ENCODE results near the gene TPX2.
"Not testable (repeated sequence)": the region's sequence is repeated elsewhere in the genome, so short reads cannot be mapped to it uniquely, and the experiment has no call there.

Gene TPX2

GRCh38 chr20:31801508-31801907, 62.4 kb downstream of the TPX2 start:
- Histone ChIP-seq H3K9ac (ENCODE audit: low read length) (no peak overlapping the region), H3K9me3 (ENCODE audit: control insufficient read depth, low read length) (no peaks in the 10 kb centered on the region), H3K36me3 (ENCODE audit: control insufficient read depth, insufficient read depth, low read length) (no peaks in the 10 kb centered on the region), H3K4me1 (ENCODE audit: control insufficient read depth, insufficient read depth, low read length) (no peaks in the 10 kb centered on the region), H3K27me3 (ENCODE audit: control insufficient read depth, insufficient read depth, low read length) (no peaks in the 10 kb centered on the region), H3K4me3 (ENCODE audit: low read length) (no peak overlapping the region)

DNA sequence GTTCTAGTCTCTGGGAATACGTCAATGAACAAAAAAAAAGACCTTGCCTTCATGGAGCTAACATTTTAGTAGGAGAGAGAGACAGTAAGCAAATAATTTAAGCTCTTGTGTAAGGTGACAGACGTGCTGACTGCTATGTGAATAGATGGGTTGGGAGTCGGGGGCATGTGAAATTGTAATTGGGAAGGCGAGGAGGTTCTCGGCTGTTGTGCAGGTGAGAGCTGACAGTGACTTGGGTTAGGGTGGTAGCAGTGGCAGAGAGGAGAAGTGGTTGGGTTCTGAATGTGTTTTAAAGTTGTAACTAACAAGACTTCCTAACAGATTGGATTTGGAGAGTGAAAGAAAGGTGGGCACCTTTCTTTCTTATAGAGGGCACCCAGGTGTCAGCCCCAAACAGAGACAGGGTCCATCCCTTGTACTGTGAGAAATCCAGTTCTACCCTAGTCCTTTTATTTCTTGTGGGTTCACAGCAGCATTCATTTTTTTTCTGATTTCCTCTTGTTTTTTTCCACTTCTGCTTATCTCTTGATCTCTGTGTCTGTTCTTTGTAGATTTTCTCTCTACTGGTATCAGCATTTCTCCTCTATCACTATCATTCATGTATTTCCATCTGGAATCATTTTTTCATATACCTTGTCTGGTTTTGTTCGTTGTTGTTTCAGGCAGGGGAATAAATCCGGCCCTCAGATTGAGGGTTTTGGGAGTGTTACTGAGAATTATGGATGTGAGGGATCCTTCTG, 64.6 kb downstream of the TPX2 start:
- Histone ChIP-seq H3K9me3 (ENCODE audit: control insufficient read depth, low read length) (no peaks in the 10 kb centered on the region), H3K4me1 (ENCODE audit: control insufficient read depth, insufficient read depth, low read length) (no peaks in the 10 kb centered on the region), H3K27me3 (ENCODE audit: control insufficient read depth, insufficient read depth, low read length) (no peaks in the 10 kb centered on the region), H3K36me3 (ENCODE audit: control insufficient read depth, insufficient read depth, low read length) (no peaks in the 10 kb centered on the region), H3K9ac (ENCODE audit: low read length) (no peak overlapping the region), H3K4me3 (ENCODE audit: low read length) (no peak overlapping the region)

GRCh38 chr20:31806564-31807355, 67.7 kb downstream of the TPX2 start:
- no peaks in the 10 kb centered on the region for H3K4me1 ChIP-seq (ENCODE audit: control insufficient read depth, insufficient read depth, low read length)
- H3K36me3 ChIP-seq (ENCODE audit: control insufficient read depth, insufficient read depth, low read length) = no peaks in the 10 kb centered on the region
- H3K27me3 ChIP-seq (ENCODE audit: control insufficient read depth, insufficient read depth, low read length) = no peaks in the 10 kb centered on the region
- H3K9me3 ChIP-seq (ENCODE audit: control insufficient read depth, low read length) = no peaks in the 10 kb centered on the region
- no peak overlapping the region for H3K9ac ChIP-seq (ENCODE audit: low read length)
- no peak overlapping the region for H3K4me3 ChIP-seq (ENCODE audit: low read length)

GRCh38 chr20:31808481-31808880, 69.4 kb downstream of the TPX2 start:
- H3K36me3 ChIP-seq (ENCODE audit: control insufficient read depth, insufficient read depth, low read length) = no peaks in the 10 kb centered on the region
- H3K9me3 ChIP-seq (ENCODE audit: control insufficient read depth, low read length) = no peaks in the 10 kb centered on the region
- H3K9ac ChIP-seq (ENCODE audit: low read length) = no peak overlapping the region
- H3K27me3 ChIP-seq (ENCODE audit: control insufficient read depth, insufficient read depth, low read length) = no peaks in the 10 kb centered on the region
- H3K4me3 ChIP-seq (ENCODE audit: low read length) = no peak overlapping the region
- no peaks in the 10 kb centered on the region for H3K4me1 ChIP-seq (ENCODE audit: control insufficient read depth, insufficient read depth, low read length)

DNA sequence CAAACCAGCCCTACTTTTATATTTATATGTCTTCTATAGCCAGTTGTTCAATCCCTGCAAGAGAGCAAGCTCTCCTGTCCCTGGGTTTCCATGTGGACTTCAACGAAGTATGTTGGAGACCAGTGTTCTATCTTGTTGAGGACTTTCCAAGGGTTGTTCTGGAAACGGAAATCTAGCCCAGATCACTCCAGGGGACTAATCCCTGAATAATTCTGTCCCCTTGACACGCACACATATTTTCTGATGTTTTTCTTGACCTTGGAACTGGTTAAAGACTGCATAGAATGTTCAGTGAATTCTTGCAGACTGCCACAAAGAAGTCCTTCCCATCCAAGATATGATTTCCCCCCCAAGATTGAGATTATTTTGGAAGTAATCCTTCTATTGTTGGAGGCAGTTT, 70.6 kb downstream of the TPX2 start:
- Histone ChIP-seq H3K36me3 (ENCODE audit: control insufficient read depth, insufficient read depth, low read length) (no peaks in the 10 kb centered on the region), H3K4me3 (ENCODE audit: low read length) (no peak overlapping the region), H3K9ac (ENCODE audit: low read length) (no peak overlapping the region), H3K27me3 (ENCODE audit: control insufficient read depth, insufficient read depth, low read length) (no peaks in the 10 kb centered on the region), H3K4me1 (ENCODE audit: control insufficient read depth, insufficient read depth, low read length) (no peaks in the 10 kb centered on the region), H3K9me3 (ENCODE audit: control insufficient read depth, low read length) (no peaks in the 10 kb centered on the region)

- no peak overlapping the region for H3K4me3 ChIP-seq (ENCODE audit: low read length)
- H3K4me1 ChIP-seq (ENCODE audit: control insufficient read depth, insufficient read depth, low read length) = no peaks in the 10 kb centered on the region
- no peaks in the 10 kb centered on the region for H3K36me3 ChIP-seq (ENCODE audit: control insufficient read depth, insufficient read depth, low read length)
- no peaks in the 10 kb centered on the region for H3K9me3 ChIP-seq (ENCODE audit: control insufficient read depth, low read length)
- no peaks in the 10 kb centered on the region for H3K27me3 ChIP-seq (ENCODE audit: control insufficient read depth, insufficient read depth, low read length)
- H3K9ac ChIP-seq (ENCODE audit: low read length) = no peak overlapping the region
These were observed 72.1 kb downstream of the TPX2 start for GRCh38 chr20:31811198-31811597.

DNA sequence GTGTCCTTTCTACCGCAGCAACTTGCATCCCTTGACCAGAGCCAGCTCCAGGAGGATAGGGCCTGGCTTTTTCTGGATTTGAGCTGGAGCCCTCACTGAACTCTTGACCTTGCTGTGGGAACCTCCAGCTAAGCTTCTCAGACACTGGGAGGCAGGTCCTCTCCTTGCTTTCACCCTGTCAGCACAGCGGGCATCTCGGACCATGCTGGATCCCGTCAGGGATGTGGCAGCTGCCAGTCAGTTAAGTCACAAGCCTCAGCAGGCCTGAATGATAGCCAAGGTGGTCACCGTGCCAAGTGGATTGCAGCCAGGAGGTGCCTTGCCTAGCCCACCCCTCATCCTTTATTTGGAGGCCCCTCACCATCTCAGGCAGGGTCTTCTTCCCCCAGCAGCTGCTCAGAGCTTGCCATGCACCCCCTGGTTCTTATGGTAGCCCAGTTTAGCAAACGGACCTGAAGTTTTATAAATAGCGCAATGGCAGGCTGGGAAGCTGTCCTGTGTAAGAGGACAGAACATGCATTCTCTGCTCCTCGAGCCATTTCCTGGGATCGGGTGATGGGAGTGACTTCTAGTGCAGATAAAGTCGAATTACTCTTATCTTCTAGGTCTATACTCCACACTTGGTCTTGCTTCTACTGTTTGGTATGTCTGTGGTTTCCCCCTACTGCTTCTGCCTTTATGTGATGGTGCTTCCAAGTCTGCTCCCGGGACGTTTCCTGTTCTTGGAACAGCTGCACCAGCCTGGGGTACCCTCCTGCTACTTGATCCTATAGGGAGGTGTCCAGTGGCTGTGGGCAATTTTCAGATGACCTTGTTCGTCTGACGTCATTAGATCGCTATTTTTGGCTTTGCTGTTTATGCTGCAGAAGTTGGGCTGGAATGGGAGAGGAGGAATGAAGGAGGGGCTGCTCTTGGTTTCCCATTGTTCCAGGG, 73.0 kb downstream of the TPX2 start:
- no peaks in the 10 kb centered on the region for H3K27me3 ChIP-seq (ENCODE audit: control insufficient read depth, insufficient read depth, low read length)
- no peaks in the 10 kb centered on the region for H3K36me3 ChIP-seq (ENCODE audit: control insufficient read depth, insufficient read depth, low read length)
- no peak overlapping the region for H3K9ac ChIP-seq (ENCODE audit: low read length)
- no peak overlapping the region for H3K4me3 ChIP-seq (ENCODE audit: low read length)
- no peaks in the 10 kb centered on the region for H3K4me1 ChIP-seq (ENCODE audit: control insufficient read depth, insufficient read depth, low read length)
- no peaks in the 10 kb centered on the region for H3K9me3 ChIP-seq (ENCODE audit: control insufficient read depth, low read length)

DNA sequence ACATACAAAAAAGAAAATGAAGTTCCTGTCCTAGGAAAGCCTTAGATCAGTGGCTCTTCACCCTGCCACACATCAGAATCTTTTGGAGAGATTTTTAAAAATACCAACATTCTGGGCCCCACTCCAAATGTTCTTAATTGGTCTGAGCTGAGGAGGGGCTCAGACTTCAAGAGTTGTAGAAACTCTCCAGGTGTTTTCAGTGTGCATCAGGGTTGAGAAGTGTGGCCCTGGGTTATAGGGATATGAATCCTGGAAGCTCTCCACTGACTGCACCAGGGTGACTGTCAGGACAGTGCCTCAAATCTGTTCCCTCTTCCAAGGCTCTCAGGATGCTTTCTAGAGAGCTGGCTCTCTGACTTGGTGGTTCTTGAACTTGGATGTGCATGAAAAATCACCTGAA, 74.5 kb downstream of the TPX2 start:
- Histone ChIP-seq H3K4me1 (ENCODE audit: control insufficient read depth, insufficient read depth, low read length) (no peaks in the 10 kb centered on the region), H3K9ac (ENCODE audit: low read length) (no peak overlapping the region), H3K36me3 (ENCODE audit: control insufficient read depth, insufficient read depth, low read length) (no peaks in the 10 kb centered on the region), H3K4me3 (ENCODE audit: low read length) (no peak overlapping the region), H3K9me3 (ENCODE audit: control insufficient read depth, low read length) (no peaks in the 10 kb centered on the region), H3K27me3 (ENCODE audit: control insufficient read depth, insufficient read depth, low read length) (no peaks in the 10 kb centered on the region)

DNA sequence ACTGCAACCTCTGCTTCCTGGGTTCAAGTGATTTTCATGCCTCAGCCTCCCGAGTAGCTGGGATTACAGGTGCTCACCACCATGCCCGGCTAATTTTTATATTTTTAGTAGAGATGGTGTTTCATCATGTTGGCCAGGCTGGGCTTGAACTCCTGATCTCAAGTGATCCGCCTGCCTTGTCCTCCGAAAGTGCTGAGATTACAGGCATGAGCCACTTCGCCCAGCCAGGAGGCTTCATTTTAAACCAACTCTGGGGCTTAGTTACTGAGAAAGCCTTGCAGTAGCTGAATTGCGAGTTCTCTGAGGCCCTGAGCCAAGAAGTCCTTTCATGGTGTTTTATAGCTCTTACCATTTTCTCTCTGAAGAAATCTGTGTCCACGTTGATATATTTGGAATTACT, 75.1 kb downstream of the TPX2 start:
- not testable (repeated sequence) for H3K27me3 ChIP-seq (ENCODE audit: control insufficient read depth, insufficient read depth, low read length); H3K4me3 ChIP-seq (ENCODE audit: low read length); H3K36me3 ChIP-seq (ENCODE audit: control insufficient read depth, insufficient read depth, low read length); H3K9ac ChIP-seq (ENCODE audit: low read length); H3K9me3 ChIP-seq (ENCODE audit: control insufficient read depth, low read length); H3K4me1 ChIP-seq (ENCODE audit: control insufficient read depth, insufficient read depth, low read length)

- H3K4me3 ChIP-seq (ENCODE audit: low read length) = no peak overlapping the region
- H3K27me3 ChIP-seq (ENCODE audit: control insufficient read depth, insufficient read depth, low read length) = no peaks in the 10 kb centered on the region
- H3K36me3 ChIP-seq (ENCODE audit: control insufficient read depth, insufficient read depth, low read length) = no peaks in the 10 kb centered on the region
- no peaks in the 10 kb centered on the region for H3K4me1 ChIP-seq (ENCODE audit: control insufficient read depth, insufficient read depth, low read length)
- H3K9me3 ChIP-seq (ENCODE audit: control insufficient read depth, low read length) = no peaks in the 10 kb centered on the region
- no peak overlapping the region for H3K9ac ChIP-seq (ENCODE audit: low read length)
These were observed 76.5 kb downstream of the TPX2 start for GRCh38 chr20:31815408-31816188.

GRCh38 chr20:31816221-31816620, 77.1 kb downstream of the TPX2 start:
- no peaks in the 10 kb centered on the region for H3K27me3 ChIP-seq (ENCODE audit: control insufficient read depth, insufficient read depth, low read length)
- no peak overlapping the region for H3K4me3 ChIP-seq (ENCODE audit: low read length)
- H3K4me1 ChIP-seq (ENCODE audit: control insufficient read depth, insufficient read depth, low read length) = no peaks in the 10 kb centered on the region
- no peak overlapping the region for H3K9ac ChIP-seq (ENCODE audit: low read length)
- H3K9me3 ChIP-seq (ENCODE audit: control insufficient read depth, low read length) = no peaks in the 10 kb centered on the region
- H3K36me3 ChIP-seq (ENCODE audit: control insufficient read depth, insufficient read depth, low read length) = no peaks in the 10 kb centered on the region

Measured in mucosa of stomach (tissue), 1 donor.